Thyroid gland (tissue), 4 donors: ENCODE data around the gene MEP1B.

Source experiments
- POLR2A ChIP-seq, 2 donors: fragments of 450-650 bp; IDR thresholded peaks; one replicate each; pipeline ENCODE4 v1.6.1; 2017; ENCODE audit warnings: antibody characterized with exemption in 2 of 2, mild to moderate bottlenecking in 2 of 2, moderate library complexity in 1 of 2
- TF ChIP-seq, protein P1 (sequence below), 6 experiments: fragments of 200-600 bp in 3 of 6; fragments of 450-650 bp in 3 of 6; sonication (generic) in 3 of 6; IDR thresholded peaks; one replicate each; pipeline ENCODE4 v1.5.1; 2016 to 2019; ENCODE audit warnings: antibody characterized with exemption in 6 of 6, mild to moderate bottlenecking in 2 of 6, inconsistent platforms in 1 of 6, moderate library complexity in 1 of 6

DNA sequence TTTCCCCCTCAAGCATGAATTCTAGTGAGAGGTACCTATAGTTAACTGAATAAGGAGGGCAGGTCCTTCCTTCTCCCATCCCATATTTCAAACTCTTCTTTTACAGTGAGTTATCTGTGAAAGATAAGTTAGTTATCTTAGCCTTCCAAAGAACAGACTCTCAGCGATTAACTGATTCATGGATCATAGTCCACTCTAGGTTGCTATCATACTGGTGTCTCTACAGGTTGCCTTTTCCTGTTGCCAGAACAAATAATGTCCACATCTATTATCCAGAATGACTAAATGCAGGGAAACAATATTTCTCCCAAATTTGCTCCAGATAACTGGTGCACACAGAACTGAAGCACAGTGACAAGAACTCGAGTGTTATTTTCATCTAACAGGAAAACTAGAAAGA lies 68.3 kb downstream of the MEP1B start:
- TF ChIP-seq, protein P1, sequence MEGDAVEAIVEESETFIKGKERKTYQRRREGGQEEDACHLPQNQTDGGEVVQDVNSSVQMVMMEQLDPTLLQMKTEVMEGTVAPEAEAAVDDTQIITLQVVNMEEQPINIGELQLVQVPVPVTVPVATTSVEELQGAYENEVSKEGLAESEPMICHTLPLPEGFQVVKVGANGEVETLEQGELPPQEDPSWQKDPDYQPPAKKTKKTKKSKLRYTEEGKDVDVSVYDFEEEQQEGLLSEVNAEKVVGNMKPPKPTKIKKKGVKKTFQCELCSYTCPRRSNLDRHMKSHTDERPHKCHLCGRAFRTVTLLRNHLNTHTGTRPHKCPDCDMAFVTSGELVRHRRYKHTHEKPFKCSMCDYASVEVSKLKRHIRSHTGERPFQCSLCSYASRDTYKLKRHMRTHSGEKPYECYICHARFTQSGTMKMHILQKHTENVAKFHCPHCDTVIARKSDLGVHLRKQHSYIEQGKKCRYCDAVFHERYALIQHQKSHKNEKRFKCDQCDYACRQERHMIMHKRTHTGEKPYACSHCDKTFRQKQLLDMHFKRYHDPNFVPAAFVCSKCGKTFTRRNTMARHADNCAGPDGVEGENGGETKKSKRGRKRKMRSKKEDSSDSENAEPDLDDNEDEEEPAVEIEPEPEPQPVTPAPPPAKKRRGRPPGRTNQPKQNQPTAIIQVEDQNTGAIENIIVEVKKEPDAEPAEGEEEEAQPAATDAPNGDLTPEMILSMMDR (IDR thresholded peaks at IDR 0.05), result no peak
- no peak for TF ChIP-seq POLR2A (IDR thresholded peaks at IDR 0.05)
